ENCODE results near the gene NHLH2.

GRCh38 chr1:115840605-115841460 lies at the start of gene NHLH2:
- TF ChIP-seq CTCF (IDR thresholded peaks at IDR 0.05; ENCODE audit: poor library complexity, severe bottlenecking) (no peak), EP300 (conservative IDR thresholded peaks at IDR 0.05; ENCODE audit: poor library complexity, severe bottlenecking) (no peak), SMC3 (conservative IDR thresholded peaks at IDR 0.05; ENCODE audit: poor library complexity) (no peak)

Measured in neural cell (in vitro differentiated cells).